Measurements from ENCODE around the gene PIK3R6. TPM values are rescaled to one million over a fixed set of nuclear protein-coding genes. Genes with fewer than 3 reads are reported as not detected.
"Not testable (repeated sequence)": the region's sequence is repeated elsewhere in the genome, so short reads cannot be mapped to it uniquely, and the experiment has no call there.

PIK3R6 gene
- total RNA-seq, 1 donor from 2014 or later = not detected

- no peak for DNase-seq (ENCODE audit: low read depth)
- no peaks in the 10 kb centered on the region for H3K36me3 ChIP-seq (ENCODE audit: control insufficient read depth, insufficient read depth, low read length)
- TF ChIP-seq CTCF (IDR thresholded peaks at IDR 0.05; ENCODE audit: insufficient read depth, low read length, poor library complexity, severe bottlenecking) = no peak
- H3K4me3 ChIP-seq (ENCODE audit: low read depth, low read length) = no peak overlapping the region
- no peaks in the 10 kb centered on the region for H3K27me3 ChIP-seq (ENCODE audit: control insufficient read depth, insufficient read depth, low read length)
These were observed 20.6 kb upstream of the PIK3R6 start for GRCh38 chr17:8887834-8888703.

- no peak for DNase-seq (ENCODE audit: low read depth)
- no peak for TF ChIP-seq CTCF (IDR thresholded peaks at IDR 0.05; ENCODE audit: insufficient read depth, low read length, poor library complexity, severe bottlenecking)
- Histone ChIP-seq H3K27me3 (ENCODE audit: control insufficient read depth, insufficient read depth, low read length) (no peaks in the 10 kb centered on the region), H3K4me3 (ENCODE audit: low read depth, low read length) (no peak overlapping the region), H3K36me3 (ENCODE audit: control insufficient read depth, insufficient read depth, low read length) (no peaks in the 10 kb centered on the region)
These were observed 19.8 kb upstream of the PIK3R6 start for GRCh38 chr17:8887301-8887700.

- no peak for TF ChIP-seq CTCF (IDR thresholded peaks at IDR 0.05; ENCODE audit: insufficient read depth, low read length, poor library complexity, severe bottlenecking)
- no peak for DNase-seq (ENCODE audit: low read depth)
- Histone ChIP-seq H3K27me3 (ENCODE audit: control insufficient read depth, insufficient read depth, low read length) (peaks cover under 1% of the 10 kb centered on the region), H3K36me3 (ENCODE audit: control insufficient read depth, insufficient read depth, low read length) (no peaks in the 10 kb centered on the region), H3K4me3 (ENCODE audit: low read depth, low read length) (no peak overlapping the region)
These were observed 18.7 kb upstream of the PIK3R6 start for GRCh38 chr17:8885967-8886684.

- H3K27me3 ChIP-seq (ENCODE audit: control insufficient read depth, insufficient read depth, low read length); H3K4me3 ChIP-seq (ENCODE audit: low read depth, low read length); DNase-seq (ENCODE audit: low read depth); H3K36me3 ChIP-seq (ENCODE audit: control insufficient read depth, insufficient read depth, low read length): not testable (repeated sequence)
These were observed 17.9 kb upstream of the PIK3R6 start for GRCh38 chr17:8885163-8885966.

- Histone ChIP-seq H3K36me3 (ENCODE audit: control insufficient read depth, insufficient read depth, low read length) (no peaks in the 10 kb centered on the region), H3K4me3 (ENCODE audit: low read depth, low read length) (no peak overlapping the region), H3K27me3 (ENCODE audit: control insufficient read depth, insufficient read depth, low read length) (peaks cover 2% of the 10 kb centered on the region)
- no peak for TF ChIP-seq CTCF (IDR thresholded peaks at IDR 0.05; ENCODE audit: insufficient read depth, low read length, poor library complexity, severe bottlenecking)
- DNase-seq (ENCODE audit: low read depth) = no peak
These were observed 17.0 kb upstream of the PIK3R6 start for GRCh38 chr17:8884336-8884990.
